K562 (cell line): ENCODE measurements around the gene CDYL. TPM values are rescaled to one million over a fixed set of nuclear protein-coding genes. Genes with fewer than 3 reads are reported as not detected.

Experiments used
- ATAC-seq: fragments of 200-7000 bp; cut with Tn5 transposase; 3 replicates; pipeline ENCODE4 v1.9.1; 2020; ENCODE audit warnings: moderate library complexity
- BruUV-seq: library from RNA; stranded (reverse); fragments of 400-500 nt; replicated peaks from 2 replicates; lab custom pipeline; 2021; lab: Mats Ljungman, UMichigan
- CTCF ChIA-PET: fragments of 300-600 bp; formaldehyde crosslinking; extraction: SDS; loops from one replicate; lab custom pipeline; 2021; ENCODE audit warnings: low intra/inter-chr PET ratio; lab: Yijun Ruan, JAX
- POLR2A ChIA-PET: fragments of 300-600, 350-650 bp; sonication (Branson Sonifier 250); formaldehyde crosslinking; extraction: SDS; loops from one replicate; lab custom pipeline; 2021; ENCODE audit warnings: antibody characterized with exemption, inconsistent platforms; lab: Yijun Ruan, JAX
- DNase-seq, 4 experiments: peaks; one replicate each; pipeline versions ENCODE4 v3.0.0 to v3.0.0-alpha.2; 2011 to 2018; ENCODE audit warnings: low spot score in 3 of 4, mixed read lengths in 3 of 4; ENCODE audit errors: extremely low read depth in 1 of 4
- FAIRE-seq: peaks from 2 replicates; lab custom pipeline; 2011; peaks lifted over from hg19 to GRCh38; lab: Jason Lieb, UNC
- H2AFZ ChIP-seq: 2 replicates; pipeline ENCODE4 v1.6.0; 2011; ENCODE audit warnings: low read depth, low read length, control low read depth, inconsistent platforms
- H3K27ac ChIP-seq: fragments of 200-600 bp; 3 replicates; pipeline ENCODE4 v1.8.0; 2011; ENCODE audit warnings: low read depth, mild to moderate bottlenecking, control low read depth, inconsistent platforms, low read length, moderate library complexity, mixed read lengths; ENCODE audit errors: extremely low read depth
- H3K27me3 ChIP-seq, 2 experiments: fragments of 300-600 bp in 1 of 2; 2 replicates in 1 of 2; 3 replicates in 1 of 2; pipeline versions ENCODE4 v1.6.0 to v1.8.0; 2011; ENCODE audit warnings: inconsistent platforms in 2 of 2, low read length in 2 of 2, mild to moderate bottlenecking in 1 of 2, mixed read lengths in 1 of 2, moderate library complexity in 1 of 2; ENCODE audit not compliant: control insufficient read depth in 2 of 2, insufficient read depth in 2 of 2
- H3K36me3 ChIP-seq: fragments of 300-600 bp; 3 replicates; pipeline ENCODE4 v1.8.0; 2011; ENCODE audit warnings: mild to moderate bottlenecking, low read length, inconsistent platforms; ENCODE audit not compliant: control insufficient read depth, insufficient read depth
- H3K4me1 ChIP-seq, 2 experiments: fragments of 200-600 bp in 1 of 2; replicated peaks in 1 of 2; 2 replicates in 1 of 2; 3 replicates in 1 of 2; pipeline versions ENCODE4 v1.5.1 to v1.8.0; 2011; ENCODE audit warnings: inconsistent platforms in 2 of 2, low read length in 2 of 2, mild to moderate bottlenecking in 1 of 2, mixed read lengths in 1 of 2, moderate library complexity in 1 of 2; ENCODE audit not compliant: control insufficient read depth in 2 of 2, insufficient read depth in 2 of 2
- H3K4me2 ChIP-seq: 2 replicates; pipeline ENCODE4 v1.6.1; 2011; ENCODE audit warnings: low read length, control low read depth, inconsistent platforms, mixed read lengths; ENCODE audit not compliant: insufficient read depth
- H3K4me3 ChIP-seq: fragments of 200-600 bp; sonication (generic), shearing (Covaris generic); 2 replicates; pipeline ENCODE4 v1.5.1; 2016; ENCODE audit warnings: control low read depth, inconsistent platforms
- H3K79me2 ChIP-seq: fragments of 200-600 bp; 3 replicates; pipeline ENCODE4 v1.8.0; 2011; ENCODE audit warnings: low read length, inconsistent platforms; ENCODE audit not compliant: control insufficient read depth, insufficient read depth
- H3K9ac ChIP-seq, 2 experiments: 2 replicates each; pipeline versions ENCODE4 v1.6.0 to v1.6.1; 2011; ENCODE audit warnings: low read depth in 2 of 2, low read length in 2 of 2, control low read depth in 1 of 2, inconsistent platforms in 1 of 2, mild to moderate bottlenecking in 1 of 2, mixed read lengths in 1 of 2; ENCODE audit not compliant: insufficient read depth in 1 of 2
- H3K9me1 ChIP-seq: one replicate; pipeline ENCODE4 v1.6.0; 2011; ENCODE audit warnings: inconsistent platforms, mild to moderate bottlenecking, low read length, moderate library complexity; ENCODE audit not compliant: control insufficient read depth, insufficient read depth
- H3K9me3 ChIP-seq: replicated peaks from 2 replicates; pipeline ENCODE4 v1.5.1; 2011; ENCODE audit warnings: low read depth, low read length, inconsistent platforms; ENCODE audit not compliant: control insufficient read depth, insufficient read depth
- H4K20me1 ChIP-seq: replicated peaks from 2 replicates; pipeline ENCODE4 v1.6.1; 2011; ENCODE audit warnings: low read length, inconsistent platforms, mixed read lengths; ENCODE audit not compliant: control insufficient read depth, insufficient read depth
- ARID2 ChIP-seq: fragments of 450-650 bp; IDR thresholded peaks from 2 replicates; pipeline ENCODE4 v1.6.1; 2017; ENCODE audit warnings: antibody characterized with exemption, mild to moderate bottlenecking
- BHLHE40 ChIP-seq: IDR thresholded peaks from 2 replicates; pipeline ENCODE4 v1.6.1; 2011; ENCODE audit warnings: low read length, improper control_type of control experiment
- MCM7 ChIP-seq, 2 experiments: fragments of 450-650 bp; IDR thresholded peaks; 2 replicates each; pipeline ENCODE4 v1.6.1; 2016 to 2018
- PCBP2 ChIP-seq: fragments of 200-400 bp; formaldehyde crosslinking; IDR thresholded peaks from 2 replicates; pipeline ENCODE4 v1.6.1; 2018; ENCODE audit warnings: low read length, low read depth, mild to moderate bottlenecking, moderate library complexity; ENCODE audit not compliant: poor library complexity, severe bottlenecking
- RBM17 ChIP-seq: fragments of 200-400 bp; formaldehyde crosslinking; IDR thresholded peaks from 2 replicates; pipeline ENCODE4 v1.6.1; 2017; ENCODE audit warnings: low read depth, mild to moderate bottlenecking, low read length, borderline replicate concordance
- RHOXF2B ChIP-seq: fragments of 250-450 bp; sonication (Bioruptor Pico); conservative IDR thresholded peaks from 2 replicates; pipeline ENCODE4 v1.5.1; 2021
- SNIP1 ChIP-seq: fragments of 450-650 bp; IDR thresholded peaks from 2 replicates; pipeline ENCODE4 v1.7.1; 2017; ENCODE audit warnings: low read depth, mild to moderate bottlenecking
- STAT6 ChIP-seq: sonication (generic); formaldehyde crosslinking; IDR thresholded peaks from 2 replicates; pipeline ENCODE4 v1.8.1; 2023; ENCODE audit warnings: mild to moderate bottlenecking, missing genetic modification reagents
- TSC22D4 ChIP-seq: fragments of 450-650 bp; IDR thresholded peaks from 2 replicates; pipeline ENCODE4 v1.6.1; 2016; ENCODE audit warnings: missing genetic modification characterization, missing biosample characterization, control low read depth
- ZKSCAN8 ChIP-seq: fragments of 200-800 bp; sonication (Bioruptor generic); IDR thresholded peaks from 2 replicates; pipeline ENCODE4 v1.6.1; 2016; ENCODE audit warnings: missing genetic modification characterization, missing compliant biosample characterization
- ZNF274 ChIP-seq: IDR thresholded peaks from 2 replicates; pipeline ENCODE4 v1.6.1; 2011; ENCODE audit warnings: low read depth, mild to moderate bottlenecking, low read length, moderate library complexity, borderline replicate concordance
- ZNF277 ChIP-seq: fragments of 250-450 bp; sonication (Bioruptor Pico); IDR thresholded peaks from 2 replicates; pipeline ENCODE4 v1.8.0; 2022; ENCODE audit warnings: inconsistent platforms, mild to moderate bottlenecking, moderate library complexity, borderline replicate concordance
- ZNF408 ChIP-seq: fragments of 250-450 bp; sonication (Bioruptor Pico); IDR thresholded peaks from 2 replicates; pipeline ENCODE4 v1.4.0; 2020; ENCODE audit warnings: low read depth, mild to moderate bottlenecking, moderate library complexity
- ZNF445 ChIP-seq: fragments of 250-450 bp; sonication (Bioruptor Pico); IDR thresholded peaks from 2 replicates; pipeline ENCODE4 v1.4.0; 2020; ENCODE audit warnings: low read depth, mild to moderate bottlenecking, moderate library complexity
- ZNF561 ChIP-seq: fragments of 450-650 bp; formaldehyde crosslinking; conservative IDR thresholded peaks from 2 replicates; pipeline ENCODE4 v1.4.0; 2020; ENCODE audit warnings: mild to moderate bottlenecking, moderate library complexity
- ZNF589 ChIP-seq: fragments of 200-800 bp; sonication (Bioruptor generic); IDR thresholded peaks from 2 replicates; pipeline ENCODE4 v1.6.1; 2016; ENCODE audit warnings: low read depth, missing genetic modification characterization, missing compliant biosample characterization
- ZNF695 ChIP-seq: fragments of 450-650 bp; formaldehyde crosslinking; IDR thresholded peaks from 2 replicates; pipeline ENCODE4 v1.4.0; 2020; ENCODE audit warnings: mild to moderate bottlenecking, moderate library complexity
- ZNF830 ChIP-seq: fragments of 250-450 bp; sonication (Bioruptor Pico); IDR thresholded peaks from 2 replicates; pipeline ENCODE4 v1.5.0; 2021; ENCODE audit warnings: mild to moderate bottlenecking
- WGBS: fragments of 100-300 bp; shearing (Covaris generic); methylation state at CpG from one replicate; pipeline ENCODE4 v1.1.6; 2016; ENCODE audit warnings: low coverage, mixed read lengths; ENCODE audit not compliant: insufficient coverage; ENCODE audit errors: missing lambda C conversion rate; 5-methylcytosine and 5-hydroxymethylcytosine counted together
- in situ Hi-C: fragments of 300-500 bp; cut with MboI; formaldehyde crosslinking; loops from 4 replicates; pipeline ENCODE4 v1.15.0; 2018; ENCODE audit warnings: inconsistent platforms, mixed read lengths
- intact Hi-C: fragments of 100-400 bp; cut with micrococcal nuclease; formaldehyde crosslinking; loops from 2 replicates; pipeline ENCODE4 v1.14.2; 2022
- polyA plus RNA-seq, 8 experiments: library from polyadenylated mRNA; depleted of rRNA in 4 of 8; stranded (reverse) in 5 of 8; unstranded in 3 of 8; fragments of >200 nt; fragmentation: Nextera tagmentation in 2 of 8; fragmentation: Illumina TruSeq in 1 of 8; extraction: Ambion mirVana in 2 of 8; extraction: Trizol in 1 of 8; gene quantifications; 2 replicates each; pipeline versions ENCODE4 v1.2.1 to v1.2.3, GENCODE V29; 2011 to 2014; ENCODE audit warnings: inconsistent platforms in 1 of 8, missing spikeins in 1 of 8
- total RNA-seq, 7 experiments: library from RNA; depleted of rRNA in 6 of 7; stranded (reverse); fragments of >200 nt in 6 of 7; fragmentation: Illumina TruSeq in 2 of 7; extraction: Trizol in 2 of 7; gene quantifications; 2 replicates each; pipeline versions ENCODE4 v1.2.1 to v1.2.3, GENCODE V29; 2011 to 2021; ENCODE audit warnings: low replicate concordance in 1 of 7

Gene CDYL
- total and polyA plus RNA-seq, 9 of the 15 experiments (the other 6 are each of a cell fraction or from before 2014, with no cell fraction given): 8.1 to 45.8 (median 40.8) TPM

DNA sequence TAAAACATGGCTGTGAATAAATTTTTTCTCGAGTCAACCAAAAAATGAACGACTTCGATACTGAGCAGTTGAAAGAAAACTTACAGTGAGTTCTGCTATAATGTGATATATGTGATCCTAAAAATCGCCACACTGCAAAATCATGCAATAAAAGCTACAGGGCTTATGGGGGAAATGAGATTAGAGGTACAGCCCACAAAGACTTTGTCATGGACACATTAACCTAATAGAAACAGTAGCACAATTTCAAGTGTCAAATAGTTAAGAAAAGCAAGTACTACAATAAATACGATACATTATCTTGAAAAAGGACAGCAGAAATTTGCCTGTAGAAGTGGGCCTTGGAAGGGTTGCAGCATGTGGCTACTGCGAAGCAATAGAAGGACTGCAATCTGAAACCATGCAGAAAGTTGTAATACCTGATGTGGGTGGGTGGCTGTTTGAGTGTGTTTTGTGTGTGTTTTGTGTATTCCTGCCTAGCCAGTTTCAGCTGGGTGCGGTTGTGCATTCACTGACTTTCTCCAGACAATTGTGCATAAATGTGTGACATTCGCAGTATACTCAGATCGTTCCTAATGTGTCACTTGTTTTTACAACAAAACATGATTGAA lies 148.6 kb downstream of the CDYL start (continued):
- TF ChIP-seq ZNF445 (CRISPR knock-in tag): no peak
- TF ChIP-seq ZNF830 (CRISPR knock-in tag): no peak
- no peak for TF ChIP-seq ZNF274
- no peak for TF ChIP-seq STAT6 (CRISPR knock-in tag)
- no peak for TF ChIP-seq BHLHE40
- TF ChIP-seq PCBP2: no peak
- TF ChIP-seq RHOXF2B: no peak
- no peak for TF ChIP-seq ZKSCAN8
- TF ChIP-seq TSC22D4 (tag): no peak
- TF ChIP-seq, all 486 proteins: peak for 0

DNA sequence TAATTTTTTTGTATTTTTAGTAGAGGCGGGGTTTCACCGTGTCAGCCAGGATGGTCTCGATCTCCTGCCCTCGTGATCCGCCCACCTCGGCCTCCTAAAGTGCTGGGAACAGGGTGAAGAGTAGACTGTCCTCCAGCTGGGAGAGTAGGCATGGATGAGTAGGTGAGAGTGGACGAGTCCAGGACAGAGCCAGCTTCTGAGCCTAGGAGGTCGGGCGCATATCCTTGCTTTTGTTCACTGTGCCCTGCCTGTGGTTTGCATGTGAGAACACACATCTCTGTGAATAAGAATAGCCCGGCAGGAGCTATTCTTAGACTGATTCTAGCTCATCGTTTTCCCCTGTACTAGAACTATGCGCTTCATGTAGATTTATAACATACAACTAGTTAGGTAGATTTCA lies 149.4 kb downstream of the CDYL start:
- WGBS: 86% methylated on average over 12 of the region's 12 CpGs
- Histone ChIP-seq H3K36me3 (no peaks in the 10 kb centered on the region; the same call in 1 of the 3 replicates), H4K20me1 (peaks cover 7% of the 10 kb centered on the region; the same call in 1 of the 2 replicates), H3K4me2 (no peak overlapping the region), H2AFZ (no peak overlapping the region), H3K79me2 (peaks cover 83% of the 10 kb centered on the region), H3K9me1 (peaks cover 3% of the 10 kb centered on the region), H3K9ac (no peak overlapping the region), H3K4me1 (peaks cover 12 to 33% of the 10 kb centered on the region in 2 experiments), H3K27ac (no peak overlapping the region), H3K9me3 (no peaks in the 10 kb centered on the region), H3K27me3 (no peaks in the 10 kb centered on the region), H3K4me3 (no peak overlapping the region)
- BruUV-seq: no TSS peak
- no peak for FAIRE-seq
- CTCF ChIA-PET: no interaction called here
- POLR2A ChIA-PET: interaction anchor here (0.5 to 0.8 kb wide), 2 partner anchors 16 to 245 kb away, joined by 3 read pairs; no protein-coding TSS in a partner anchor
- intact Hi-C loops (loop anchor here (5.0 kb wide), 1 partner anchor 198 kb away; no protein-coding TSS in a partner anchor), in situ Hi-C loops (no loop called here)
- DNase-seq: no peak
- ATAC-seq: no peak
- TF ChIP-seq ZNF561 (CRISPR knock-in tag) (no peak), SNIP1 (no peak), MCM7 (IDR thresholded peaks at IDR 0.05) (no peak), ZNF408 (CRISPR knock-in tag) (no peak), RBM17 (no peak), ZNF589 (no peak), ARID2 (no peak), ZNF695 (CRISPR knock-in tag) (no peak), ZNF277 (no peak)
